HepG2 (cell line): ENCODE measurements around the gene CCDC82. TPM values are rescaled to one million over a fixed set of nuclear protein-coding genes. Genes with fewer than 3 reads are reported as not detected.

Experiments used
- AHDC1 ChIP-seq: sonication (generic); formaldehyde crosslinking; IDR thresholded peaks from 2 replicates; pipeline ENCODE4 v1.5.1; 2020; ENCODE audit warnings: mild to moderate bottlenecking, missing genetic modification reagents, borderline replicate concordance
- ARID3A ChIP-seq: IDR thresholded peaks from 2 replicates; pipeline ENCODE4 v1.6.1; 2012; ENCODE audit warnings: low read depth, low read length, improper control_type of control experiment
- E2F1 ChIP-seq: sonication (generic); formaldehyde crosslinking; IDR thresholded peaks from 2 replicates; pipeline ENCODE4 v1.5.0; 2020; ENCODE audit warnings: missing genetic modification reagents
- JARID2 ChIP-seq: sonication (generic); formaldehyde crosslinking; IDR thresholded peaks from 2 replicates; pipeline ENCODE4 v1.8.1; 2023; ENCODE audit warnings: missing genetic modification reagents, inconsistent platforms; ENCODE audit not compliant: insufficient replicate concordance
- KDM6A ChIP-seq: IDR thresholded peaks from 2 replicates; pipeline ENCODE4 v1.6.1; 2016; ENCODE audit warnings: low read depth
- MYC ChIP-seq: sonication (generic); formaldehyde crosslinking; IDR thresholded peaks from 2 replicates; pipeline ENCODE4 v1.9.0; 2021; ENCODE audit warnings: missing genetic modification reagents, borderline replicate concordance
- NR0B2 ChIP-seq: sonication (generic); formaldehyde crosslinking; IDR thresholded peaks from 2 replicates; pipeline ENCODE4 v1.4.0; 2020; ENCODE audit warnings: mild to moderate bottlenecking, missing genetic modification reagents
- SALL2 ChIP-seq: sonication (generic); formaldehyde crosslinking; IDR thresholded peaks from 2 replicates; pipeline ENCODE4 v1.8.1; 2023; ENCODE audit warnings: mild to moderate bottlenecking, missing genetic modification reagents, inconsistent platforms
- SP1 ChIP-seq, 2 experiments: fragments of 450-650 bp in 1 of 2; sonication (generic) in 1 of 2; formaldehyde crosslinking in 1 of 2; IDR thresholded peaks; 2 replicates each; pipeline versions ENCODE4 v1.4.0 to v1.6.1; 2016 to 2020; ENCODE audit warnings: missing genetic modification reagents in 1 of 2
- STAG1 ChIP-seq: sonication (generic); formaldehyde crosslinking; IDR thresholded peaks from 2 replicates; pipeline ENCODE4 v1.4.0; 2020; ENCODE audit warnings: missing genetic modification reagents
- ZNF12 ChIP-seq: sonication (generic); formaldehyde crosslinking; IDR thresholded peaks from 2 replicates; pipeline ENCODE4 v1.5.0; 2020; ENCODE audit warnings: missing genetic modification reagents
- ZNF543 ChIP-seq: sonication (generic); formaldehyde crosslinking; IDR thresholded peaks from 2 replicates; pipeline ENCODE4 v1.4.0; 2020; ENCODE audit warnings: mild to moderate bottlenecking, missing genetic modification reagents
- ZNF768 ChIP-seq: sonication (generic); formaldehyde crosslinking; IDR thresholded peaks from 2 replicates; pipeline ENCODE4 v1.4.0; 2020; ENCODE audit warnings: missing genetic modification reagents
- polyA plus RNA-seq, 8 experiments: library from polyadenylated mRNA; depleted of rRNA in 3 of 8; stranded (reverse) in 7 of 8; unstranded in 1 of 8; fragments of >200 nt; fragmentation: Illumina TruSeq in 4 of 8; extraction: Trizol in 4 of 8; gene quantifications; 2 replicates each; pipeline versions ENCODE4 v1.2.1 to v1.2.3, GENCODE V29; 2011 to 2016; ENCODE audit warnings: low read depth in 4 of 8, missing spikeins in 1 of 8, mixed read lengths in 1 of 8; ENCODE audit not compliant: insufficient read depth in 1 of 8
- total RNA-seq, 5 experiments: library from RNA; depleted of rRNA; stranded (reverse); fragments of >200 nt; fragmentation: Illumina TruSeq; extraction: Trizol; gene quantifications; 2 replicates each; pipeline ENCODE4 v1.2.3, GENCODE V29; 2016; ENCODE audit warnings: low read depth in 1 of 5
- TF ChIP-seq, protein P1 (sequence below): sonication (generic); formaldehyde crosslinking; IDR thresholded peaks from 2 replicates; pipeline ENCODE4 v1.4.0; 2020; ENCODE audit warnings: missing genetic modification reagents
- TF ChIP-seq, protein P2 (sequence below): sonication (generic); formaldehyde crosslinking; IDR thresholded peaks from 2 replicates; pipeline ENCODE4 v1.8.0; 2022; ENCODE audit warnings: low read depth, missing genetic modification reagents

CCDC82 gene
- total and polyA plus RNA-seq, 2 of the 13 experiments (the other 11 are each of a cell fraction or from before 2014, with no cell fraction given), result 19.7 to 25.7 TPM

GRCh38 chr11:96342961-96343711 lies 46.6 kb downstream of the CCDC82 start, which contains the start of gene MAML2 (continued):
- no peak for TF ChIP-seq SP1 (IDR thresholded peaks at IDR 0.05)
- TF ChIP-seq SP1 (CRISPR knock-in tag; IDR thresholded peaks at IDR 0.05), result 0 out of 2 replicates have a peak, but pooled peaks have one; percentile 28
- TF ChIP-seq JARID2 (CRISPR knock-in tag), result no peak
- TF ChIP-seq SALL2 (CRISPR knock-in tag), result no peak
- TF ChIP-seq, protein P1, sequence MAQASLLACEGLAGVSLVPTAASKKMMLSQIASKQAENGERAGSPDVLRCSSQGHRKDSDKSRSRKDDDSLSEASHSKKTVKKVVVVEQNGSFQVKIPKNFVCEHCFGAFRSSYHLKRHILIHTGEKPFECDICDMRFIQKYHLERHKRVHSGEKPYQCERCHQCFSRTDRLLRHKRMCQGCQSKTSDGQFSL (CRISPR knock-in tag), result peak; percentile 95
- no peak for TF ChIP-seq KDM6A (CRISPR knock-in tag)
- no peak for TF ChIP-seq ZNF12
- TF ChIP-seq ZNF543 (CRISPR knock-in tag), result peak; percentile 71; the same call in 1 of the 2 replicates
- 0 out of 2 replicates have a peak, but pooled peaks have one; percentile 18 for TF ChIP-seq ZNF768 (CRISPR knock-in tag)
- no peak for TF ChIP-seq MYC (CRISPR knock-in tag)
- TF ChIP-seq AHDC1, result no peak
- TF ChIP-seq STAG1 (CRISPR knock-in tag), result peak; percentile 92
- TF ChIP-seq E2F1, result no peak
- TF ChIP-seq, protein P2, sequence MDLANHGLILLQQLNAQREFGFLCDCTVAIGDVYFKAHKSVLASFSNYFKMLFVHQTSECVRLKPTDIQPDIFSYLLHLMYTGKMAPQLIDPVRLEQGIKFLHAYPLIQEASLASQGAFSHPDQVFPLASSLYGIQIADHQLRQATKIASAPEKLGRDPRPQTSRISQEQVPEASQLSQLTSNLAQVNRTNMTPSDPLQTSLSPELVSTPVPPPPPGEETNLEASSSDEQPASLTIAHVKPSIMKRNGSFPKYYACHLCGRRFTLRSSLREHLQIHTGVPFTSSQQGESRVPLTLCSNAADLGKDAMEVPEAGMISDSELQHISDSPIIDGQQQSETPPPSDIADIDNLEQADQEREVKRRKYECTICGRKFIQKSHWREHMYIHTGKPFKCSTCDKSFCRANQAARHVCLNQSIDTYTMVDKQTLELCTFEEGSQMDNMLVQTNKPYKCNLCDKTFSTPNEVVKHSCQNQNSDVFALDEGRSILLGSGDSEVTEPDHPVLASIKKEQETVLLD (CRISPR knock-in tag), result no peak
- TF ChIP-seq NR0B2 (CRISPR knock-in tag), result no peak
- TF ChIP-seq ARID3A, result peak; percentile 63; the same call in 1 of the 2 replicates
